Sigmoid colon (tissue), 7 donors: ENCODE measurements around the gene VPREB1. TPM values are rescaled to one million over a fixed set of nuclear protein-coding genes. Genes with fewer than 3 reads are reported as not detected.

Source experiments
- DNase-seq: peaks from one replicate; pipeline ENCODE4 v3.0.0-alpha.2; 2019
- H3K27ac ChIP-seq, 4 donors: fragments of 200-600 bp; sonication (generic); one replicate each; pipeline ENCODE4 v1.5.1; 2016 to 2019; ENCODE audit warnings: mild to moderate bottlenecking in 1 of 4
- H3K27me3 ChIP-seq, 3 donors: fragments of 200-600 bp; sonication (generic); one replicate each; pipeline ENCODE4 v1.5.1; 2019; ENCODE audit warnings: mild to moderate bottlenecking in 1 of 3
- H3K36me3 ChIP-seq, 4 donors: fragments of 200-600 bp; sonication (generic); one replicate each; pipeline ENCODE4 v1.5.1; 2016 to 2019
- H3K4me1 ChIP-seq, 4 donors: fragments of 200-600 bp; sonication (generic); one replicate each; pipeline ENCODE4 v1.5.1; 2017 to 2019
- H3K4me3 ChIP-seq, 4 donors: fragments of 200-600 bp; sonication (generic); one replicate each; pipeline ENCODE4 v1.5.1; 2017 to 2019; ENCODE audit warnings: mild to moderate bottlenecking in 2 of 4, moderate library complexity in 1 of 4
- H3K9me3 ChIP-seq, 4 donors: fragments of 200-600 bp in 3 of 4; sonication (generic) in 3 of 4; one replicate each; pipeline versions ENCODE4 v1.5.1 to v1.6.1; 2013 to 2019
- CTCF ChIP-seq, 4 experiments: fragments of 450-650 bp in 3 of 4; fragments of 200-600 bp in 1 of 4; IDR thresholded peaks; one replicate each; pipeline ENCODE4 v1.5.1; 2016 to 2019; ENCODE audit warnings: antibody characterized with exemption in 4 of 4, mild to moderate bottlenecking in 3 of 4, moderate library complexity in 2 of 4
- EP300 ChIP-seq, 4 donors: sonication (generic); formaldehyde crosslinking; IDR thresholded peaks; one replicate each; pipeline ENCODE4 v1.6.1; 2017; ENCODE audit warnings: antibody characterized with exemption in 4 of 4
- POLR2A ChIP-seq, 2 donors: fragments of 450-650 bp; IDR thresholded peaks; one replicate each; pipeline ENCODE4 v1.6.1; 2016; ENCODE audit warnings: antibody characterized with exemption in 2 of 2, mild to moderate bottlenecking in 2 of 2, moderate library complexity in 2 of 2
- POLR2AphosphoS5 ChIP-seq, 4 donors: sonication (generic); formaldehyde crosslinking; IDR thresholded peaks; one replicate each; pipeline ENCODE4 v1.6.1; 2017; ENCODE audit warnings: antibody characterized with exemption in 4 of 4
- WGBS, 2 donors: extraction: QIAGEN DNeasy Blood & Tissue Kit; methylation state at CpG; one replicate each; pipeline ENCODE4 v1.1.7; 2013; 5-methylcytosine and 5-hydroxymethylcytosine counted together
- intact Hi-C: fragments of 100-400 bp; cut with DNase I; formaldehyde crosslinking; loops from one replicate; pipeline ENCODE4 v1.15.1; 2023
- polyA plus RNA-seq, 3 donors: library from polyadenylated mRNA; stranded (reverse); fragments of 200-250 nt; gene quantifications; one replicate each; pipeline ENCODE4 v1.2.3, GENCODE V29; 2013
- total RNA-seq, 4 donors: library from RNA; depleted of rRNA; stranded (reverse); fragments of >200 nt; gene quantifications; one replicate each; pipeline ENCODE4 v1.1.0, GENCODE V29; 2016
- donor health status: healthy with polysubstance abuse.
- donor health status: Bipolar disorder and iron deficiency.
- donor health status: healthy.

The VPREB1 gene
- total and polyA plus RNA-seq, 7 donors = 1.9 TPM; not detected in 6

- TF ChIP-seq POLR2AphosphoS5 (IDR thresholded peaks at IDR 0.05) (no peak), CTCF (IDR thresholded peaks at IDR 0.05) (no peak), POLR2A (IDR thresholded peaks at IDR 0.05) (no peak), EP300 (IDR thresholded peaks at IDR 0.05) (no peak)
- Histone ChIP-seq H3K27ac (no peak overlapping the region), H3K27me3 (peaks cover 0 to 22% (median 3%) of the 10 kb centered on the region in 3 donors), H3K9me3 (no peaks in the 10 kb centered on the region), H3K4me1 (no peaks in the 10 kb centered on the region), H3K36me3 (no peaks in the 10 kb centered on the region), H3K4me3 (no peak overlapping the region)
- 71 to 72% methylated on average over 5 of the region's 5 CpGs for WGBS, 2 donors
- DNase-seq = no peak
- intact Hi-C loops = no loop called here
Measured at GRCh38 chr22:22196833-22197477, 47.6 kb upstream of the VPREB1 start.

- 57 to 79% methylated on average over 4 of the region's 4 CpGs for WGBS, 2 donors
- H3K27ac ChIP-seq = no peak overlapping the region
- H3K36me3 ChIP-seq = no peaks in the 10 kb centered on the region
- no peak for DNase-seq
- no peak overlapping the region for H3K4me3 ChIP-seq
- peaks cover 0 to 22% (median 3%) of the 10 kb centered on the region in 3 donors for H3K27me3 ChIP-seq
- intact Hi-C loops = no loop called here
- TF ChIP-seq POLR2A (IDR thresholded peaks at IDR 0.05) = no peak
- no peak for TF ChIP-seq EP300 (IDR thresholded peaks at IDR 0.05)
- TF ChIP-seq CTCF (IDR thresholded peaks at IDR 0.05) = no peak
- no peak for TF ChIP-seq POLR2AphosphoS5 (IDR thresholded peaks at IDR 0.05)
- H3K4me1 ChIP-seq = no peaks in the 10 kb centered on the region
- H3K9me3 ChIP-seq = no peaks in the 10 kb centered on the region
Measured at GRCh38 chr22:22197993-22198402, 46.6 kb upstream of the VPREB1 start.

GRCh38 chr22:22198751-22199150 is 45.8 kb upstream of the VPREB1 start:
- intact Hi-C loops = no loop called here
- peaks cover 0 to 28% (median 3%) of the 10 kb centered on the region in 3 donors for H3K27me3 ChIP-seq
- H3K27ac ChIP-seq = no peak overlapping the region
- DNase-seq = no peak
- TF ChIP-seq CTCF (IDR thresholded peaks at IDR 0.05) (no peak), POLR2AphosphoS5 (IDR thresholded peaks at IDR 0.05) (no peak), EP300 (IDR thresholded peaks at IDR 0.05) (no peak), POLR2A (IDR thresholded peaks at IDR 0.05) (no peak)
- no peaks in the 10 kb centered on the region for H3K36me3 ChIP-seq
- no peaks in the 10 kb centered on the region for H3K9me3 ChIP-seq
- WGBS, 2 donors = 73 to 76% methylated on average over 4 of the region's 4 CpGs
- H3K4me3 ChIP-seq = no peak overlapping the region
- no peaks in the 10 kb centered on the region for H3K4me1 ChIP-seq

- H3K4me3 ChIP-seq = no peak overlapping the region
- H3K36me3 ChIP-seq = no peaks in the 10 kb centered on the region
- no peaks in the 10 kb centered on the region for H3K9me3 ChIP-seq
- 62 to 89% methylated on average over 2 of the region's 2 CpGs for WGBS, 2 donors
- TF ChIP-seq EP300 (IDR thresholded peaks at IDR 0.05) (no peak), CTCF (IDR thresholded peaks at IDR 0.05) (no peak), POLR2A (IDR thresholded peaks at IDR 0.05) (no peak), POLR2AphosphoS5 (IDR thresholded peaks at IDR 0.05) (no peak)
- peaks cover 0 to 32% (median 3%) of the 10 kb centered on the region in 3 donors for H3K27me3 ChIP-seq
- H3K27ac ChIP-seq = no peak overlapping the region
- no peaks in the 10 kb centered on the region for H3K4me1 ChIP-seq
- intact Hi-C loops = no loop called here
- no peak for DNase-seq
Measured at GRCh38 chr22:22199634-22200033, 45.0 kb upstream of the VPREB1 start.
